GM19351 (cell line): ENCODE results near the gene OTP.
A peak's percentile ranks its signal among the peaks of the same experiment; 100 is the strongest.

Experiments
- ATAC-seq: cut with Tn5 transposase; IDR thresholded peaks from one replicate; pipeline ENCODE4 v1.9.1; 2021; ENCODE audit warnings: mild to moderate bottlenecking, moderate library complexity; ENCODE audit not compliant: unreplicated experiment

Gene OTP

DNA sequence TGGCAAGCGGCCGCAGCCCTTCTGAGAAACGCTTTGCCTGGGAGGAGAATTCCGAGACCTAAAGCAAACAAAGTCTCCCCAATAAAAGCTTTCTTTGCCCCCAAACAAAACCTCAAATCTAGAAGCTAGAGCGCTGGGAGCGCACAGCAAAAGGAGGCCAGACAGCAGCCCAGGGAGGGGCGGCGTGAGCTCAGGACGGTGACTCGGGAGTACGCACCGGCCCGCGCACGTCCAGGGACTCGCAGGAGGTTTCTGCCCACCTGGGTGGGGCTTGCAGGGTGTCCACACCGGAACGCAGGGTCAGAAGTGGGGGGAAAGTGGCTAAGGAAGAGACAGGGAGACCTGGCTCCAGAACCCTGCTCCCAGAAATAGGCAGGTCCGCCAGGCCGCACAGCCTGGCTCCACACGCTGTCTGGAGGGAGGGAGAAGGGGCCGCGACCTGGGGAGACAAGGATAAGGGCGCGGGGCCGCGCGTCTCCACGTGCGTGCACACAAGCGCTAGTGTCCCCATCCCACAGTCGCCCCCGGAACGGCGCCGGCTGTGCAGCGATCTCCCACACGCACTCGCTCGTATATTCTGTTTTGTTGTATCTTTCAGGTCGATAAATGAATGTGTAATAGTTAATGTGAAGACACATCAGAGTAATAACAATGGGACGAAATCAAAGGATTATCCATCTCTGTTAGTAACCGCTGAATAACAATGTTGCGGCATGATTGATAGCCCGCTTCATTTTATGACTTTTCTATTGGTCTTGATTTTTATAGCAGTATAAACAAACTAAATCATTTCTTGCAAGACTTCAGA lies 2.3 kb upstream of the OTP start:
- no peak for ATAC-seq

DNA sequence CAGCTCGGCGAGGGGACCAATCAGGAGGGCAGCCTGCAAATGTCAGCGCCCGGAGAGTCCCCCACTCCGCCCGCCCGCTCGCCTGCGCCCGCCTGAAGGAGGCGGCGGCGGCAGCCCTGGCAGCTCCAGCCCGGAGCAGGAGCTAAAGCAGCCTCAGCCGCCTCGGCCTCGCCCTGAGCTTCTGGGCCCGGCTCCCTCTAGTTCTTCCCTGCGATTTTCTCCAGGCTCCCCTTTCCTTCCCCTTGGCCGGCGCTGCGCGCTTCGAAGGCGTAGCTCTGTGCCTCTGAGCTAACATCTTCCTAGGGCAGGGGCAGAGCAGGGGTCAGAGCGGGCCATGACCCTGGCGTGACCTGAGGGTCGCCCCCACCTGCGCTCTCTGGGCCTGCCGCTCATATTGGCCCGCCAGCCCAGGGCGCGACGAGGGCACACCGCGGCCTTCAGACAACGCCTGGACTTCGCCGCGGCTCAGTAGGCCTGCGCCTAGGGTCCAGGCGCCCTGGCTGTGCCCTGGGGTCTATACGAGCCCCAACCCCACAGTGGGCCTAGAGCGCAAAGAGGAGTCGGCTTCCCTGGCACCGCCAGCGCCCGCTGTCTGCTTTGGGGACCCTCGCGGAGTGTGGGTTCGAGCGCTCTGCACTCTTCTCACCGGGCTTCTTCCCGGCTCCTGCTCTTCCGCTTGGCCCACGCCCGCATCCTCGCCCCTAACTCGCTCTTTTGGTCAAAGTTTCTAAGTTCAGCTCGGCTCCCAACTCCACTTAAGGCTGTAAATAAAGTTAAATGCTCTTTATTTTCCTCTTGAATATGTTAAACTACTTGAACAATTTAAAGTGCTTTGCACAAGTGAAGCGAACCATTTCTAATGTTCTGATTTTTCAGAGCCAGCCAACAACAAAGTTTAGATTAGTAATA lies 504 bp upstream of the OTP start:
- ATAC-seq = no peak

DNA sequence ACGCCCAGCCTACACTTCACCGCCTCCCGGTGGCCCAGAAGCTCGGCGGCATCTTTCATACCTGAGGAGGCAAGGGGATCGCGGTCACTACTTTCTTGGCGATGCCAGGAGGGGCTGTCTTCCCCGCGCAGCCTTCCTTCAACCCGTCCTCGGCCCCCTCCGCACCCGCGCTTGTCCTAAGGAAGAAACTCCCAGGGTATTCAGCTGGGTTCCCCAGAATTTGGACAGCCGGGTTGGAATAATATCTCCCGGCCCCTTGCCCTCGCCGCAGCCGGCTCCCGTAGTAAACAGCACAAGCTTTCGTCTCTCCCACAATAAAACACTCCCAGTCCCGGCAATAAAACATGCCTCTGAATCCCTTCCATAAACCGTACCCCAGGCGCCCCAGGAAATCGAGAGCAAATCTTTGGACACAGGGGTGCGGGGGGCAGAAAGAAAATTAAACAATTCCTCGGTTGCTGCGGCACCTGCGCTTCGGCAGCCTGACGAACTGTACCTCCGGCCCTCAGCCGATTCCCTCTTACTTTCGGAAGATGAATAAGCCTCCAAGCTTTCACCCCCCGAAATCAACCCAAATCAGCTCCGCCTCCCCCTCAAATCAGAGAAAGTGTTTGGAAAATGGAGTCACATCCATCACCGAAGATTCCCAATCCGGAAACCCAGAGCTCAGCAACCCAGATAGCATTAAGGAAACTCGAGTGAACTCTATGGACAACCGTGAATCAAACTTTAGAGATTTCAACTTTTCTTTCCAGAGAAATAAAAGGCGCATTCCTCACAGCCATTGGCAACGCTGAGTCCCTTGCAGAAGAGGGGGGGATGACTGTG lies 1.1 kb downstream of the OTP start:
- ATAC-seq = no peak

DNA sequence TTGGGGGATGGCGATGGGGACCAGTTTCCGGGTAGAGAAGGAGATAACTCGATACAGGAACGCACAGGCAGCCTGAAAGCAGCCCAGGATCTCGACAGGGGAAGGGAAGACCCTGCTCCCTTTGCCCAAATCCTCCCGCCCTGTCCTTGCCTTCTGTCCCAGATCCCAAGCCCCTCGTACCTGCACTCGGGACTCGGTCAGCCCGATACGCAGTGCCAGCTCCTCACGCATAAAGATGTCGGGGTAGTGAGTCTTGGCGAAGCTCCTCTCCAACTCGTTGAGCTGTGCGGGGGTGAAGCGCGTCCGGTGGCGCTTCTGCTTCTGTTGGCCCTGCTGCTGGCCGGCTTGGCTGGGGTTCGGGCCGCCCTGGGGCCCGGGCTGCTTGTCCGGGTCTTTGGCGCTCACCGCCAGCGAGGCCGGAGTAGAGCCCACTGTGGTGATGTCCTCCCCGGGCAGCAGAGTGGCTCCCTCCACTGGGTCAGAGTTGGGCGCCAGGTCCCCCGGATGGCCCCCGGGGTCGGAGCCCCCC lies 1.8 kb downstream of the OTP start:
- ATAC-seq = no peak

DNA sequence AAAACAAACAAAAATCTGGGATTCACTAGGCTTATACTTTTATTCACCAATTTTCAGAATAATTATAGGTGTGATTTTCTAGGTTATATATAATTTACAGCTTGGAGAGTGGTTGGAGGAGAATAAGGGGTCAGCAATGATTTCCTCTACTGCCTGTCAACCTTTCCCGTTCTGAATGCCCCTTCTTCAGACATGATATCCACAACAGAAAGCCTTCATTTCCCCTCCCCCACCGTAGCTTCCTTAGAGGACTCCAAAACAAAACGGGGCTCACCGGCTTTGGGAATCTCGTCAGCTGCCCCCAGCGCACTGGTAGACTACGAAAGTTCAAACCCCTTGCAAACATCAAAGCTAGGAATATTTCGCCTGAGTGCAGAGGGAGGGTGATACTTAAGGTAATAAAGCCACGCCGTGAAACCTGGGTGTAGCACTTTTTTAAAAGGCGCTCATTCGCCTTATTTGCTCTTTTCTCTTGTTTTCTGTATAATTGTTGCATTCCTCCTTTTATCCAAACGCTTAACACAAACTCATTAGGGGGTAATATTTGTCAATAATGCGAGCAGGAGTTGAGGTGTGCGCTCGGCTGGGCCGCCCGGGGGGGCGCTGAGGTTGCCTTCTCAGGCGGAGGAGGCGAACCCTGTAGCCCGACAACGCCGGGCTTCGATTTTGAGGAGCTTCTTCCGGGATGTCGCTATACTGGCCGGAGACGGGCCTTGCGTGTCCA lies 2.4 kb downstream of the OTP start:
- ATAC-seq = no peak

DNA sequence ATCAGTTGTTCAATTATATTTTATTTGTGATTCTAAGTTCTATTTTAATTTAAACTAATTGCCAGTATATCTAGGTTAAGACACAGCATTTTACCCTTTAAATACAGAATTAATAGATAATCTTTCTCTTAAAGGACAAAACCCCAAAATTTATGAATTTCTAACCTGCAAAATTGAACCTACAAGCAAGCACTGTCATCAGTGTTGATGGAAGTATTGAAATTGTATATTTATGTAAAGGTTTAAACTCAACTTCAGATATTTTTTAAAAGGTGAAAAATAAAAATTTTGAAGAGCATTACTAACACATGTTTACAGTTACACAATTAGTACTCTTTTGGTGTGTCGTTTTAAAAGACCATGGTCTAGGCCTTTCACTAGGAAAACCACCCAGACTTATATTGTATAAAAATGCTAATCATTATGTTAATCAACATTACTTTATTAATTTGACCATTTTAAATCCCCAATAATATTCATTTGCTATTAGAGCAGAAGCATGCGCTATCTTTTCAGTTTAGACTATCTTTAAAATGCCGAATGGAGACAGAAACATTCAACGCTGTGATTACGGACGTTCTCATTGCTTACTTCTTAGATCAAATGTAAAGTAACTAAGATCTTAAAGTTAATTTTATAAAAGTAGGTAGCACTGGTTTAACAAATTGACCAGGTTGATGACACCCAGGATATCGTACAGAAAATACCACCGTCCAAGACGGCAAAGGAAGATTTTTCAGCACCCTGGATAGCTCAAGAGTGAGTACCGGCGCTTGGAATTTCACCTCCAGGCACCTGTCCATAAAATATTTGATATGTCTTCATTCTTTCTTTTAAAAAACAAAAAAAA lies 3.2 kb downstream of the OTP start:
- ATAC-seq = no peak

DNA sequence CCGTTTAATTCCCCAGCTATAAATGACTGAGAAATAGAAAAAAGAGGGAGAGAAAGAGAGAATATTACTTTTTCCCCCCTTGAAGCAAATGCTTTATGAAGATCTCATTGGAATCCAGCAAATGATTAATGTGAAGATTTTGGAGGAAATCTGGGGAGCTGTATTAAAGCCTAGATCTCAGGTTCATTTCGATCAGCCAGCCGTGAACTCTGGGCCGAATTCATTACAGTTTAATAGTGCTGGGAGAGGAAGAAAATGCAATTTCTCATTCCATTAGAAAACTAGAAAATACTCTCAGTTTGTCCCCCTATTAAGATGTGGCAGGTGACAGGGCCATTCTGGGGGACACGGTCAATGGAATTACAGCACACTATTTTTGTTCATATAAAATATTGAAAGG lies 4.8 kb downstream of the OTP start:
- no peak for ATAC-seq

DNA sequence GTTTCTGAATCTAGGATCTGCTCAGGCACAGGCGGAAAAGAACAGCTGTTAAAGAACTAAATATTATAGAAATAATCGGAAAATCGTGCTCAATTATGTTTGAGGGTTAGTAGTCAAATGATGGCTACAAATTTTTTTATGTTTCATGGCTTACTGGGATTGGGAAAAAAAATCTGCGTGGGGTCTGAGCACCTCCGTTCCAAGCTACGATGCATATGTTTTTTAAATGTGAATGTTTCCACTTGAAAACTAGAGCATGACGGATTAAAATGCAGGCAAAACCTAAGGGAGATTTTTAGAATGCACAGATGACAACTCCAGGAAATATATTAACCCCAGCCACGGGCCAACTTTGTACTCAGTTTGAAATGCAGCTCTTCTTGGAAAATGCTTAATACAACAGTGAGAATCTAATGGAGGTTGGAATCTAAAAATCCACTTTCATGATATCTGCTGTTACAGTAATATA lies 5.3 kb downstream of the OTP start:
- no peak for ATAC-seq

DNA sequence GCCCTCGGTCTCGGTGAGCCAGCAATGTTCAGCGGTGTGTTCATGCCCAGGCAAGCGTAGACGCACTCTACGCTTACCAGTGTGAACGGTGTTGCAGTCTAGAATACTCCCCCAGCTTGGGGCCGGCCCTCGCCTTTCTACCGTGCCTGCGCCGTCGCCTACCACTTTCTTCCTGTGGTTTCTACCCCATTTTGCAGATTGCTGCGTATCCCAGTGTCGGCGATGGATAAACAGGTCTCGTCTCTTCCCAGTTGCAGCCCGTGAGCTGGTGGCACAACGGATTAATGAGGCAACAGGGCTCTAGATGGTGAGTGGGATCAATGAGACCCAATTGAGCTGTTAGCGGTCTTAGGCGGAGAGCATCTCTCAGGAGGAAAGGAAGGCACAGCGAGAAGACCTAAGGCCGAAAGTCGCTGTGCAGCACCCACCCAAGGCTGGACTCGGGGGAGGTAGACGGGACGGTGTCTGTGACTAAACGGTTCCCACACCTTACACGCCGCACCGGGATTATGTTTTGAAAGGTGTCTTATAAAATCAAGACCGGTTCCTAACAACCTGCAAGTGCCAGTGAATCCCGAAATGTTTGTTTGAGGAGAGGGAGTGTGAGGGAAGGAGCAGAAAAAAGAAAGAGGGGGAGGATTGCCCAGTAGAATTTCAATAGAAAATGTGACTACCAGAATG lies 5.8 kb downstream of the OTP start:
- ATAC-seq = no peak

DNA sequence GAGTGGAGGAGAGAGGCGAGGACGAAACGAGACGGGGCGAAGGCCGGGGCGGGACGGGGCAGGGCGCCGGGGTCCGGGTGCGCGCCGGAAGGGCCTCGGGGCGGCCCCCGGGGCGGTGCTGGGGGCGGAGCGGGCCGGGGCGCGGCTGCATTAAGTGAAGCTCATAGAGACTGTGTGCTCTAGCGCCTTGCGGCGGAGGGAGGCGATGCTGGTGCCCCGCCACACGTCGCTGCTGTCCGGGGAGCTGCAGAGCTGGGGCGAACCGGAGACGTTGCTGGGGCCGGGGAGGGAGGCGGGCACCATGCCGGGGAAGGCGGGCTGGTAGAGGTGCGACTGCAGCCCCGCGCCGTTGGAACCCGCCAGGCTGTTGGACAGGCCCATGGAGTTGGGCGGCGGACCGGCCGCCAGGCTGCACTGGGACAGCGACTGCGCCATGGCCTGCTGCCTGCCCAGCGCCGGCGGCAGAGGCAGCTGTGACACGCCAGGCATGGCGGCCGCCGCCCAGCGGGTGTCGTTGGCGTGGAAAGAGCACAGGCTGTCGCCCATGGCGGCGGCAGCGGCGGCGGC lies 8.3 kb downstream of the OTP start:
- ATAC-seq = peak; percentile 90

DNA sequence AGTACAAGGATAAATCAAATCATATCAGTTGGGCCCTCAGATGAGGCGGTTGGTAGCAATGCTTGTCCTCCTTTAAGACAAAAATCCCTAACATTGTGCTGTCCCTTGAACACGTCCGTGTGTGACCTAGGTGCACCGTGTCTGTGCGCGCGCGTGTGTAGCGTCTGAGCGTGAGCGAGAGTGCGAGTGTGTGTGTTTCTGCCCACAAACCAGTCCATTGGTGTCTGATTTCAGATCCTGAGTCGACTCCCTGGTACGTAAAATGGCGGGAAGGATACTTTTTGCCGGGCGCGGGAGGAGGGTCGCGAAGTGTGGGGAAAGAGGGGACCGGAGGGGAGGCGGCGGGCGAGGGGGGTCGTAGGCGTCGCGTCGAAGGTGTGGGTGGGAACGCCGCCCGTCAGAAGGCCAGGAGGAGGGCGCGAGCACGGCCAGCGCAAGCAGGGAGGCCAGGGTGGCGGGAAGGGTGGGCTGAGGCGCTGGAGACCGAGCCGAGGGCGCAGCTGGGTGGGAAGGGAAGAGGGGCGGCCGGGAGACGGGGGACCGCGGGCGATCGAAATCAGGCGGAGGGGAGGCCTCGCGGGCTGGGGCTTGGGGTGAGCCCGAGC lies 8.9 kb downstream of the OTP start:
- no peak for ATAC-seq

DNA sequence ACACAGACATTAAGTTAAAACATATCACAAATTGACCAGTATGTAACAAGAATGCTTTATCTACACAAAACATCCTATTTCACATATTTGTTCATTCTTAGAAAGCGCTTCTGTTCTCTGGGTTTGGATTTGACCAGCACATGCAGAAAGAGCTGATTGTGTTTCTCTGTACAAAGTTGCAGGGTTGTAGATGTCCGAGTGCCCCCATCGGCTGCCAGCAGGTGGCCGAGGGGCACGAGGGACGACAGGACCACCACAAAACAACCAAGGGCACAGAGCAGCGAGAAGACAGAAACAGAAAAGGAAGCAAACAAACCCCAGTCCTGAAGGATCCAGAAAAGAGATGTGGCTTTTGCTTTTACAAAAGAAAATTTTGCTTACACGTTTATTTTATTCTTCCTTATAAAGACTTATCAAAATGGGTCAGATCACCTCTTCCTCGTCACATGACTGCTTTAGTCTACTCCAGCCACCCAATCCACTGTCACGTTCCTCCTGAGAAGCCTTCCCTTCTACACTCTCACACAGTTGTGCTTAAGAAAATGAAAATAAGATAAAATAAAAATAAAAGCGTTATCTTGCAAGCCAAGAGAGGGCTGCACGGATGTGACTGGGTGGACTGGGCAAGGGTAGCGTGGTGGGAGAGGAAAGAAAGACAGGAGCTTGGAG lies 9.5 kb downstream of the OTP start:
- ATAC-seq = no peak

DNA sequence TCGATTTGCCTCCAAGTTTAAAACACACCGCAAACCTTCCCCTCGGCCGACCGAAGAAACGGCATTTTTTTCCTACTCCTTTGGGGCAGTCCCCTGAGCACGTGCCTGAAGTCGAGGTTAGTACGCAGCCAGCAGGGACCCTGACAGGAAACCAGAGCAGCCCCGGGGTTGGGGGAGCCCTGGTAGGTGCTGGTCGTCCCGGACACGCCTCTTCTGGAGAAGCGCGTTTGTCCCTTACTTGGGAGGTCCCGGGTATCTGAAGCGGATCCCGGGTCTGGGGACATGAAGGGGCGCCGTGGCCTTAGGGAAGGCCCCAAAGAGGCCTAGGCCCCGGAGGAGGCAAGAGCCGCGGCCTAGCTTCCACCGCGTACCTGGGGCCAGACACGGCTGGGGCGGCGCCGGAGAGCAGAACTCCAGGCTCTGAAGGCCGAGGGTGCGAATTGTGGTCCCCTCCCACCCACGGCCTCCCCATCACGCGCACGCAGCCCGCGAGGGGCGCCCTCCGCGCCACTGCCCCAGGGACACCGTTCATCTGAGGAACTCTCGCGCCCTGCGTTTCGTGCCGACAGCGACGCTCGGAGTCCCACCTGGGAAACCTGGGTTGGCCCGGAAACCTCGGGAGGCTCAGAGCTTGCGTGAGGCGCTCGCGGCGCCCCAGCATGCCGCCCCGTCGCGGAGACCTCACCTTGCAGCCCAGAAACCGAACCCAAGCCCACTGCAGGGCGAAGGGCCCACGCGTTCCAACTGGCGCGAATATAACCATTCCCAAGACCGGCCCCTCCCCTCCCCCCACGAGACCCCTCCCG lies 10.4 kb downstream of the OTP start:
- ATAC-seq = no peak

DNA sequence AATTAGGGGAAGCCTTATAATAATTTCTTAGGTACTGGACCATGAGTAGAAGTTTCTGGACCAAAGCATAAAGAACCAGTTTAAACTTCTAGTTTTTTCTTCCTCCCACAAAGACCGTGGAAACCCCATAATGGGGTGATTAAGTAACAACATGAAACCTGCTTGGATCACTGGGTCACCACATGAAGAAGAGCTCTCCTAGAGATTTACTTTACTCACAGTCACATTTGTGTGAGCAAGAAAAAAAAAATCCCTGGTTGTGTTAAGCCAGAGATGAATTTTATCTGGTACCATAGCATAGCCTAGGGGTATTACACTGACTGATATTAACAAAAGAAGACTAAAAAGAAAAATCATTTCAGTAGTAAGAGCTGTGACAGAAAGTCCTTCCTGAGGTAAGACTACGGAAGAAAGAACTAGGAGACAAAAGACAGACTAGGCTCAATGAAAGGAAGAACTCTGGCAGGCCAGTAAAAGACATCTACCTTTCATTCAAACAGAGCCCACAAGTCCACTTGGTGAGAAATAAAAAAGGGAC lies 15.2 kb downstream of the OTP start:
- no peak for ATAC-seq

DNA sequence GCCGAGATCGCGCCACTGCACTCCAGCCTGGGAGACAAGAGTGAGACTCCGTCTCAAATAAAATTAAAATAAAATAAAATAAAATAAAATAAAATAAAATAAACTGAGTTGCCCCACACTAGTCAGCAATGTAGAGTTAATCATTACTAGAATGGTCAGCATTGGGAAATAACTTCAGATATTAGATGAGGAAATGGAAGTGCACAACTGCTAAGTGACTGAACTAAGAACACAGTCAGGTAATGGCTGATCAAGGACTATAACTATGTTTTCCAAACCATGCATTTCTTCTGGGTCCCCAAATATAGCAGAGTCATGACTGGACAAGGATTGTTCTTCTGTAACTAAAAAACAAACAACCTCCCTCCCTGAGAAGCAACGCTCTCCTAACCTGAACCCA lies 17.1 kb downstream of the OTP start:
- no peak for ATAC-seq

DNA sequence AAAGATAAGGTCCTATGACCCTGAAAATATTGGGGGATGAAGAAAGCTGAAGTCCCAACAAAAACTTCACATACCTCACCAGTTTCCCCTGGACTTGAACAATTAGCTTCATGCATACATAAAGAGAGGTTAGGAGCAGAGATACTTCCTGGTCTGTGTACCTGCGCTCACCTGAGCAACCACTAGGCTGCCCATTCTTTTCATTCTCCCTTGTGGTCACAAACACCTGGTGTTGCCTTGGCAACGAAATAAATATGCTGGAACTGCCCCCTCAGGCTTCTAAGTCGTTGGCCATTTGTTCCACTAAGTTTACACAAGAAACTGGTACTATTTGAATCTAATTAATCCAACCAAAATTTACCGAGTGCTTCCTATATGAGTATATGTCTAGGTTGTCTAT lies 18.1 kb downstream of the OTP start:
- ATAC-seq = no peak
